ENCODE measurements around the gene MTR.
"Not testable (repeated sequence)": the region's sequence is repeated elsewhere in the genome, so short reads cannot be mapped to it uniquely, and the experiment has no call there.

MTR gene

DNA sequence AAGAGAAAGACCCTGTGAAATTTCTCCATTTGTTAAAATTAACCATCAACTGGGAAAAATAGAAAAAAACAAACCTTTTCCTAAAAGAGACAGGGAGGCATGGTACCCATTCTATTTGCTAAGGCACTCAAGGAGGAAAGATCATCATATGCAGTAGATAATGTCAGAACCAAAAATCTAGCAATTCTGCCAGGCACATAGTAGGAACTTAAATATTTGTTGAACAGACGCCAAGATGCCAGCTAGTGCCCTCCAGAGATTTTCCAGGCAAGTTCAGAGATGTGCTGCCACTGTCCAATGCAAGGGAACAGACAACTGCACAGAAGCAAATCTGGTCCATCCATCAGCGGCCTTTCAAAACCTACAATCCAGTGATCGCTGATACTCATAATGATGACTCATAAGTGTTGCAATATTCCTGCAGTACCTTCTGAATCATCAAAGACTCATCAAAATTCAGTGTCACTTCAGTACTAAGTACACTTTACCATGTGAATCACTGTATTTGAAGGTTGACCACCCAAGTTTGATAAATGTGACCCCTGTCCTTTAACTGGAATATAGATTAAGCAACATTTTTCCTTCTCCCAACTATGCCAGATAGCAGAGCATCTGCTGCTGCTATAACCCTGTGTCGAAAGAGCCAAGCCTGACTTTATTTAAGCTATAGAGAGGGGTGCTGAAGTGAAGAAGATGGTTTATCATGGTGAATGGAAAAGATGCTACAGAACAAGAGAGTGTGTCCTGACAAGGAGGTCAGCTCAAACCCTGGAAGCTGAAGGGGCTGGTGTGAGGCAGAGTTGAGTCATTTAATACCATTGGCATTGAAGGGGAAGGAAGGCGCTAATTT lies 110.0 kb downstream of the MTR start:
- Histone ChIP-seq H3K79me2 (no peaks in the 10 kb centered on the region), H3K9ac (no peak overlapping the region), H2AFZ (no peak overlapping the region), H3K27ac (no peak overlapping the region), H3K4me2 (ENCODE audit: low read length) (no peak overlapping the region), H3K4me3 (ENCODE audit: low read depth, low read length) (no peak overlapping the region), H3K9me3 (ENCODE audit: control insufficient read depth, low read length) (no peaks in the 10 kb centered on the region), H3K27me3 (ENCODE audit: control insufficient read depth, insufficient read depth, low read length) (no peaks in the 10 kb centered on the region), H3K36me3 (ENCODE audit: control insufficient read depth, insufficient read depth, low read length) (no peaks in the 10 kb centered on the region), H3K4me1 (no peaks in the 10 kb centered on the region)
- TF ChIP-seq, protein P1, sequence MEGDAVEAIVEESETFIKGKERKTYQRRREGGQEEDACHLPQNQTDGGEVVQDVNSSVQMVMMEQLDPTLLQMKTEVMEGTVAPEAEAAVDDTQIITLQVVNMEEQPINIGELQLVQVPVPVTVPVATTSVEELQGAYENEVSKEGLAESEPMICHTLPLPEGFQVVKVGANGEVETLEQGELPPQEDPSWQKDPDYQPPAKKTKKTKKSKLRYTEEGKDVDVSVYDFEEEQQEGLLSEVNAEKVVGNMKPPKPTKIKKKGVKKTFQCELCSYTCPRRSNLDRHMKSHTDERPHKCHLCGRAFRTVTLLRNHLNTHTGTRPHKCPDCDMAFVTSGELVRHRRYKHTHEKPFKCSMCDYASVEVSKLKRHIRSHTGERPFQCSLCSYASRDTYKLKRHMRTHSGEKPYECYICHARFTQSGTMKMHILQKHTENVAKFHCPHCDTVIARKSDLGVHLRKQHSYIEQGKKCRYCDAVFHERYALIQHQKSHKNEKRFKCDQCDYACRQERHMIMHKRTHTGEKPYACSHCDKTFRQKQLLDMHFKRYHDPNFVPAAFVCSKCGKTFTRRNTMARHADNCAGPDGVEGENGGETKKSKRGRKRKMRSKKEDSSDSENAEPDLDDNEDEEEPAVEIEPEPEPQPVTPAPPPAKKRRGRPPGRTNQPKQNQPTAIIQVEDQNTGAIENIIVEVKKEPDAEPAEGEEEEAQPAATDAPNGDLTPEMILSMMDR (IDR thresholded peaks at IDR 0.05), result no peak

DNA sequence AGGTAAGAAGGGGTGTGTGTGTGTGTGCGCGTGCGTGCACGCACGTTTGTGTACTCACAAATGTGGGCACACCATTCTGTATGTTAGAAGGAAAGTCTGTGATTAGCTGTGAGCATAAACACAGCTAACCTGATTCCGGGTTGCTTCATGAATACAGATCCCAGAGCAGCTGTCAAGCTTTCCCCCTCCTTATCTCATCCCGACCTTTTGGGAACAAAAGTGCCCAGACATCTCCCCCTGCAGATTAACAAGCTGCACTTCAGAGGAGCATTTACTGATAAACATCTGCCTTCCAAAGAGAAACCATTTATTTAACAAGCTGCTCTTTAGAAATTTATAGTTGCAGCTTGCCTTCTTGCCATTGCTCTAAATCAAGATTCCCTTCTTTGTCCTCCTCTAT lies 112.1 kb downstream of the MTR start:
- Histone ChIP-seq H3K4me3 (ENCODE audit: low read depth, low read length) (no peak overlapping the region), H2AFZ (no peak overlapping the region), H3K36me3 (ENCODE audit: control insufficient read depth, insufficient read depth, low read length) (no peaks in the 10 kb centered on the region), H3K4me1 (no peaks in the 10 kb centered on the region), H3K27ac (no peak overlapping the region), H3K27me3 (ENCODE audit: control insufficient read depth, insufficient read depth, low read length) (no peaks in the 10 kb centered on the region), H3K79me2 (no peaks in the 10 kb centered on the region), H3K9ac (no peak overlapping the region), H3K9me3 (ENCODE audit: control insufficient read depth, low read length) (no peaks in the 10 kb centered on the region), H3K4me2 (ENCODE audit: low read length) (no peak overlapping the region)
- TF ChIP-seq, protein P1 (IDR thresholded peaks at IDR 0.05), result no peak

DNA sequence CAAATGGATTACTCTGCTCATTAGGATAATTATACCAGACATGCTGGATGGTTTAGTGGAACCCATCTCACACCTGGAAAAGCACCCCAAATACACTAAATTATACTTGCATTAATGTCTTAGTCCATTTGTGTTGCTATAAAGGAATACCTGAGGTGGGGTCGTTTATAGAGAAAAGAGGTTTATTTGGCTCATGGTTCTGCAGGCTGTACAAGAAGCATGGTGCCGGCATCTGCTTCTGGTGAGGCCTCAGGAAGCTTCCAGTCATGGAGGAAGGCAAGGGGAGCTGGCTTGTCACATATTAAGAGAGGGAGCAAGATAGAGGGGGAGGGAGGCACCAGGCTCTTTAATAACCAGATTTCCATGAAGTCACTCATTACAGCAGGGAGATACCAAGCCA lies 113.6 kb downstream of the MTR start:
- TF ChIP-seq, protein P1 (IDR thresholded peaks at IDR 0.05), result no peak
- no peak overlapping the region for H2AFZ ChIP-seq
- no peaks in the 10 kb centered on the region for H3K4me1 ChIP-seq
- H3K79me2 ChIP-seq, result no peaks in the 10 kb centered on the region
- H3K27ac ChIP-seq, result no peak overlapping the region
- H3K4me3 ChIP-seq (ENCODE audit: low read depth, low read length), result no peak overlapping the region
- no peak overlapping the region for H3K4me2 ChIP-seq (ENCODE audit: low read length)
- no peaks in the 10 kb centered on the region for H3K36me3 ChIP-seq (ENCODE audit: control insufficient read depth, insufficient read depth, low read length)
- no peaks in the 10 kb centered on the region for H3K9me3 ChIP-seq (ENCODE audit: control insufficient read depth, low read length)
- no peak overlapping the region for H3K9ac ChIP-seq
- H3K27me3 ChIP-seq (ENCODE audit: control insufficient read depth, insufficient read depth, low read length), result no peaks in the 10 kb centered on the region

DNA sequence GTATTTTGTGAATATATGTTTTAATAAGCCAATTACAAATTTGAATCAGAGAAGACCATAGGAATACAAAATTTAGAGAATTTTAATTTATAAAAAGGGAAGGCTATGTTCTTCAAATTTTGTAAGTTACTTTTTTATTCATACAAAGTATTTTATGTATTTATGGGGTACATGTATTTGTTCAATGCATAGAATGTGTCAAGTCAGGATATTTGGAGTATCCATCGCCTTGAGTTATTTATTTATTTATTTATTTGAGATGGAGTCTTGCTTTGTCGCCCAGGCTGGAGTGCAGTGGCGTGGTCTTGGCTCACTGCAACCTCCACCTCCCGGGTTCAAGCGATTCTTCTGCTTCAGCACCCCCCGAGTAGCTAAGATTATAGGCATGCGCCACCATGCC lies 116.0 kb downstream of the MTR start:
- H3K27ac ChIP-seq; H3K36me3 ChIP-seq (ENCODE audit: control insufficient read depth, insufficient read depth, low read length); H3K9ac ChIP-seq; H3K4me2 ChIP-seq (ENCODE audit: low read length); H3K79me2 ChIP-seq; H2AFZ ChIP-seq; H3K9me3 ChIP-seq (ENCODE audit: control insufficient read depth, low read length); H3K4me1 ChIP-seq; H3K27me3 ChIP-seq (ENCODE audit: control insufficient read depth, insufficient read depth, low read length); H3K4me3 ChIP-seq (ENCODE audit: low read depth, low read length): not testable (repeated sequence)

DNA sequence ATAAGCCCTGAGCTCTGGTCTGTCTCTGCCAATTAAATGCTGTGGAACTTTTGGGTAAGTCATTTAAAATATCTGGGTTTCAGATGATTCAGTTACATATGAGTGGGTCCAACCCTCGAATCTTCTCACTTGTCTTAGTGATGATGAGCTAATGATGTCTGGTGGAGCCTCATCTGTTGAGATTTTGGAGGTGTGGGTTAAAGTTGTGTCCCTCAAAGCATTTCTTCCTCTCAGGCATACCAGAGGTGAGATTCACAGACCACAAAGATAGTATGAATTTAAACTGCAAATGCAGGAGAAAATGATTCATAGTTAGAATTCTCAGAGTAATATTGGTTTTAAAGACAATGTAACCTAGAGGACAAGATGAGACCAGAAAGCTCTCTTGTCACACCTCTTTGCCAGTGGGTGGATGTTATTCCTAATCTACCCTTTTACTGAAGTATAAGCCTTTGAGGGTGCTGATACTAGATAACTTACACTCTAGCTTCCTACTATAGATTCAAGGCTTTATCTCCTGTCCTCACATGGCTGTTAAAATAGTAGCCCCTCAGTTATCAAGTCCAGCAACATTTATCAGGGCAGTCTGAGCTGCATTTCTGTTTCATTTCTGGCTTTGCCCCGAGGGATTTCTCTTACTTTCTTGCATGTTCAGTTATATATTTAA lies 118.4 kb downstream of the MTR start:
- Histone ChIP-seq H3K4me2 (ENCODE audit: low read length) (no peak overlapping the region), H3K4me1 (no peaks in the 10 kb centered on the region), H3K27ac (no peak overlapping the region), H3K4me3 (ENCODE audit: low read depth, low read length) (no peak overlapping the region), H3K79me2 (no peaks in the 10 kb centered on the region), H3K27me3 (ENCODE audit: control insufficient read depth, insufficient read depth, low read length) (no peaks in the 10 kb centered on the region), H3K9me3 (ENCODE audit: control insufficient read depth, low read length) (no peaks in the 10 kb centered on the region), H3K36me3 (ENCODE audit: control insufficient read depth, insufficient read depth, low read length) (no peaks in the 10 kb centered on the region), H2AFZ (no peak overlapping the region), H3K9ac (no peak overlapping the region)
- TF ChIP-seq, protein P1 (IDR thresholded peaks at IDR 0.05), result no peak

All from parathyroid adenoma (tissue), 2 donors.